C4-2B (cell line): ENCODE results near the gene RPP14.
"Not testable (repeated sequence)": the region's sequence is repeated elsewhere in the genome, so short reads cannot be mapped to it uniquely, and the experiment has no call there.

Experiments used
- H3K27ac ChIP-seq: fragments of 450-650 bp; 2 replicates; pipeline ENCODE4 v1.5.1; 2017
- ZFX ChIP-seq: fragments of 450-650 bp; IDR thresholded peaks from 2 replicates; pipeline ENCODE4 v1.6.1; 2017
- TF ChIP-seq, protein P1 (sequence below): fragments of 450-650 bp; conservative IDR thresholded peaks from 2 replicates; pipeline ENCODE4 v1.5.1; 2017; ENCODE audit warnings: mild to moderate bottlenecking

Gene RPP14

DNA sequence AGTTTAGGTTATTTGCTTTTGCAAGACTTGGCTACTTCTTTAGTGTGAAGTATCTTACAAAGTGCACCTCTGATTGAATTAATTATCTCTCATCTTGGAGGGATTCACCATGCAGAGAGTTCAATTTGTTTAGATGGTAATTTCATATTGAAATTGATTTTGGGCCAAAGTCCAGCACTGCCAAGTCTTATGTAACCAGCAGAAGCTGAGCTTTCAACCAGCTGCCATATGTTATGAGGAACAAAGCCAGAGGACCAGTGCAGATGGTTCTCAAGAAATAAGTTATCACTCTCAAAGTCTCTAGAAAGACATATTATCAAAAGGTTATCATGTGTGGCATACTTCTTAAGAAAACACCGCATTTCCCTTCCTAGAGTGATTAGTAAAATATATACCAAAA lies 39.5 kb upstream of the RPP14 start:
- no peak overlapping the region for H3K27ac ChIP-seq
- TF ChIP-seq, protein P1, sequence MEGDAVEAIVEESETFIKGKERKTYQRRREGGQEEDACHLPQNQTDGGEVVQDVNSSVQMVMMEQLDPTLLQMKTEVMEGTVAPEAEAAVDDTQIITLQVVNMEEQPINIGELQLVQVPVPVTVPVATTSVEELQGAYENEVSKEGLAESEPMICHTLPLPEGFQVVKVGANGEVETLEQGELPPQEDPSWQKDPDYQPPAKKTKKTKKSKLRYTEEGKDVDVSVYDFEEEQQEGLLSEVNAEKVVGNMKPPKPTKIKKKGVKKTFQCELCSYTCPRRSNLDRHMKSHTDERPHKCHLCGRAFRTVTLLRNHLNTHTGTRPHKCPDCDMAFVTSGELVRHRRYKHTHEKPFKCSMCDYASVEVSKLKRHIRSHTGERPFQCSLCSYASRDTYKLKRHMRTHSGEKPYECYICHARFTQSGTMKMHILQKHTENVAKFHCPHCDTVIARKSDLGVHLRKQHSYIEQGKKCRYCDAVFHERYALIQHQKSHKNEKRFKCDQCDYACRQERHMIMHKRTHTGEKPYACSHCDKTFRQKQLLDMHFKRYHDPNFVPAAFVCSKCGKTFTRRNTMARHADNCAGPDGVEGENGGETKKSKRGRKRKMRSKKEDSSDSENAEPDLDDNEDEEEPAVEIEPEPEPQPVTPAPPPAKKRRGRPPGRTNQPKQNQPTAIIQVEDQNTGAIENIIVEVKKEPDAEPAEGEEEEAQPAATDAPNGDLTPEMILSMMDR: no peak
- TF ChIP-seq ZFX: no peak

DNA sequence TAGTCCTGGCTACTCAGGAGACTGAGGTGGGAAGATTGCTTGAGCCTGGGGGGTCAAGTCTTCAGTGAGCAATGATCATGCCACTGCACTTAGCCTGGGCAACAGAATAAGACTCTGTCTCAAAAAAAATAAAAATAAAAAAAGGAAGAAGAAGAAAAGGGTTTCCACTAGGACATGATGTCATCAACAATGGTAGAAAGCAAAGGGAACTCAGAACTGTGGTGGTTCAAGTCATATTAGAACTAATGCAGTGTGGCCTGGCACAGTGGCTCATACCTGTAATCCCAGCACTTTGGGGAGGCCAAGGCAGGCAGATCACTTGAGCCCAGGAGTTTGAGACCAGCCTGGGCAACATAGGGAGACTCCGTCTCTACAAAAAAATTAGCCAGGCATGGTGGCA lies 38.5 kb upstream of the RPP14 start:
- H3K27ac ChIP-seq: peak overlapping the region; percentile 23; the same call in 1 of the 2 replicates

DNA sequence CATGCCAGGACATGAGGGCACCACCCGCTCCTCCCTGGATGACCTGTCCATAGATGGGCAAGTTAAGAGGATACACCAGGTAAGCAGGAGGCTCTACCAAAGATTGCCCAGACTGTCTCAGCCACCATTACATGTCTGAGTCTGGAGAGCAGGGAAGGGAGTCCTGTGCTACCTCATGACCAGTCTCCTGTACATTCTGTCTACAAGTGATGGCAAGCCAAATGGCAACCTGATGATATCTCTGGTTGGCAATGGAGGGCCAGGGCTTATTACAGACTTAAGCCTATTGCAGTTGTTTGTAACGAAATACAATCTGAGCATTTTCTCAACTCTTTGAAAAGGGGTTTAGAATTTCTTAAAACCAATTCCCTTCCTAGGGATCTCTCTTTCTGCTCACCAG lies 36.7 kb upstream of the RPP14 start:
- H3K27ac ChIP-seq: no peak overlapping the region
- TF ChIP-seq, protein P1: no peak
- TF ChIP-seq ZFX: no peak

DNA sequence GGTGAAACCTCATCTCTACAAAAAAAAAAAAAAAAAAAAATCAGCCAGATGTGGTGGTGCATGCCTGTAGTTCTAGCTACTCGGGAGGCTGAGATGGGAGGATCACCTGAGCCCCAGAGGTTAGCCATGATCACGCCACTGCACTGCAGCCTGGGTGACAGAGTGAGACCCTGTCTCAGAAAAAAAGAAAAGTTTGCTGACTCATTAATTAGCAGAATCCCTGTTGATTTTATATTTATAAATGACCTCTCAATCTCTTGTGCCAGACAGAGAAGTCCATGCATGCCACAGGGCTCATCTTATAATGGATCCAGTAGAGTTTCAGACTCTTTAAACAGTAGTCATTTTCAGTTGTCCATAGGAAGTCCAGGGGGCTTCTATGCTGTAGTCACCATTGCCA lies 35.6 kb upstream of the RPP14 start:
- TF ChIP-seq ZFX: no peak
- TF ChIP-seq, protein P1: no peak
- H3K27ac ChIP-seq: no peak overlapping the region

DNA sequence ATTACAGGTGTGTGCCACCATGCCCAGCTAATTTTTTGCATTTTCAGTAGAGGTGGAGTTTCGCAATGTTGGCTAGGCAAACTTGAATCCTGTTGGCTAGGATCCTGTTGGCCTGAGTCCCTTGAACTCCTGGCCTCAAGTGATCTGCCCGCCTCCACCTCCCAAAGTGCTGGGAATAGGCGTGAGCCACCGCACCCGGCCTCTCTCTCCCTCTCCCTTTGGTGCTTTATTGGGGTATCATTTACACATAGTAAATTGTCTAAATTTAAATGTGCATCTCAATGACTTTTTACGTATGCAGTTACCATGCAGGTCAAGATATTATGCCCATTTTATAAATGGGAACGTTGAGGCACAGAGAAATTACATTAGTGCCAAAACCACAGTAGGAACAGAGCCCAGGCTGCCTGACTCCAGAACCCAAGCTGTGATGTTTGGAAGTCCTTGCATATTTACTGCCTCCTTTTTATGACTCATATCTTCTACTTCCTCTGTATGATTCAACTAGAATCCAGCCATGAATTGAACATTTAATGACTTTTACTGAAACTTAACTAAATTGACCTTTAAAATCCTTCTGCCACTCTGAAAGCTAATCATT lies 34.0 kb upstream of the RPP14 start:
- peak overlapping the region; percentile 37 for H3K27ac ChIP-seq
- TF ChIP-seq ZFX: no peak
- TF ChIP-seq, protein P1: no peak

DNA sequence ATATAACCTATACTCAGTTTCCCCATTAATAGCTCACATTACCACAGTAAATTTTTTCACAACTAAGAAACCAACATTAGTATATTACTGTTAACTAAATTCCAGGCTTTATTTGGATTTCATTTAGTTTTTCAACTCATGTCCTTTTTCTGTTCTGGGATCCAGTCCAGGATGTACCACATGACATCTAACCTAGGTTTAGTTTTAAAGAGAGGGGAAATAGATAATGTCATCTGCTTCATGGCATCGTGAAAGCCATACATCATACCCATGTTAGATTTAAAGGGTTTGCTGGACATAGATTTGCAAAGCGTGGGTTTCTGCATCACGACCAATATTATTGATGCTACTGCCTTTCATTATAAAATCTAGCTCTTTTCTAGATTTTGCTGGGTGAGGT lies 33.2 kb upstream of the RPP14 start:
- no peak for TF ChIP-seq ZFX
- TF ChIP-seq, protein P1: no peak

DNA sequence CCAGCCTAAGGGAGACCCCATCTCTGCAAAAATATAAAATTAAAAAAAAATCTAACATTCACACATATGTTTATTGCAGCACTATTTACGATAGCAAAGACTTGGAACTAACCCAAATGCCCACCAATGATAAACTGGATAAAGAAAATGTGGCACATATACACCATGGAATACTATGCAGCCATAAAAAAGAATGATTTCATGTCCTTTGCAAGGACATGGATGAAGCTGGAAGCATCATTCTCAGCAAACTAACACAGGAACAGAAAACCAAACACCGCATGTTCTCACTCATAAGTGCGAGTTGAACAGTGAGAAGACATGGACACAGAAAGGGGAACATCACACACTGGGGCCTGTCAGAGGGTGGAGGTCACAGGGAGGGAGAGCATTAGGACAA lies 32.7 kb upstream of the RPP14 start:
- not testable (repeated sequence) for H3K27ac ChIP-seq

More for the DNA sequence above, 33.2 kb upstream of the RPP14 start:
- H3K27ac ChIP-seq: no peak overlapping the region

DNA sequence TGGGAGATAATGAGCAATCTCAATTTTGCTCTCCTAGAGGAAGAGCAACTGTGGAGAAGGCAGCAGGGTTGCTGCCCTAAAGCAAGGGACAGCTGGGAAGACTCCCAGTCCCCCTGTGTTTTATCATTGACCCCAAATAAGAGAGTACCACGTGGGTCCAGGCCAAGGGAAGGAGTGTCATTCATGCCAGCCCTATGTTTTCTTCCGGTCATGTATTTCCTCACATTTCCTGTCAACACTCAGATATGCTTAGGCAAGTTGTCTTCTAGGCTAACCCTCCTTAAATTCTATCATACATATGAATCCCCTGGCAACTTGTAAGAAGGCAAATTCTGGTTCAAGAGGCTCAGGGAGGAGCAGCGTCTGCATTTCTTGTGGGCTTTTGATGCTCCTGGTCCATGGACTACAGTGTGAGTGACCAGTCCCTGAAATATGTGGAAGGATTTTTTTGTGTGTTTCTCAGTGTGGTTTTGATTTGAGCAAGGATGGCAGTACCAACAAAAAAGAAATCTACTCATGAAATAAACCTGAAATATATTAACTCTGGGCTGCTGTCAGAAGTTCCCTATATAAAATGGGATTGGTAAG lies 31.9 kb upstream of the RPP14 start:
- H3K27ac ChIP-seq: no peak overlapping the region
- TF ChIP-seq, protein P1: no peak
- no peak for TF ChIP-seq ZFX
